H1 (cell line): ENCODE data around the gene SSBP3. TPM values are rescaled to one million over a fixed set of nuclear protein-coding genes. Genes with fewer than 3 reads are reported as not detected.

ENCODE experiments used
- CTCF ChIA-PET: fragments of 300-600 bp; sonication (Branson Sonifier 250); formaldehyde crosslinking; loops from one replicate; lab custom pipeline; 2021; ENCODE audit not compliant: partially characterized antibody; lab: Charles Lee
- POLR2A ChIA-PET: fragments of 300-600 bp; sonication (Branson Sonifier 250); formaldehyde crosslinking; loops from one replicate; lab custom pipeline; 2021; ENCODE audit warnings: inconsistent platforms; ENCODE audit not compliant: partially characterized antibody; lab: Charles Lee
- DNase-seq, 2 experiments: peaks; one replicate each; pipeline versions ENCODE4 v3.0.0 to v3.0.0-alpha.2; 2010 to 2022; ENCODE audit warnings: low spot score in 2 of 2, low read depth in 1 of 2, mixed read lengths in 1 of 2
- FAIRE-seq: peaks from 2 replicates; lab custom pipeline; 2011; peaks lifted over from hg19 to GRCh38; lab: Jason Lieb, UNC
- H2AFZ ChIP-seq: 2 replicates; pipeline ENCODE4 v1.8.1; 2012; ENCODE audit warnings: low read length, inconsistent platforms
- H2AK5ac ChIP-seq: 2 replicates; pipeline ENCODE4 v1.6.1; 2013; ENCODE audit warnings: low read depth, low read length
- H2BK120ac ChIP-seq: replicated peaks from 2 replicates; pipeline ENCODE3; 2013; ENCODE audit warnings: low read depth, low read length, inconsistent platforms
- H2BK12ac ChIP-seq: 2 replicates; pipeline ENCODE4 v1.6.1; 2013; ENCODE audit warnings: low read depth, low read length
- H2BK15ac ChIP-seq: 2 replicates; pipeline ENCODE4 v1.6.1; 2013; ENCODE audit warnings: low read length
- H2BK20ac ChIP-seq: 2 replicates; pipeline ENCODE4 v1.6.1; 2013; ENCODE audit warnings: low read length
- H2BK5ac ChIP-seq: 2 replicates; pipeline ENCODE4 v1.6.1; 2013; ENCODE audit warnings: low read depth, low read length
- H3K14ac ChIP-seq: 2 replicates; pipeline ENCODE4 v1.6.1; 2013; ENCODE audit warnings: inconsistent platforms; ENCODE audit not compliant: insufficient read length
- H3K18ac ChIP-seq: 2 replicates; pipeline ENCODE4 v1.6.1; 2013; ENCODE audit warnings: low read length; ENCODE audit errors: extremely low read depth
- H3K23ac ChIP-seq: 2 replicates; pipeline ENCODE4 v1.6.1; 2013; ENCODE audit warnings: inconsistent platforms; ENCODE audit not compliant: insufficient read length
- H3K23me2 ChIP-seq: 2 replicates; pipeline ENCODE4 v1.6.1; 2013; ENCODE audit warnings: low read depth, low read length
- H3K27ac ChIP-seq: 2 replicates; pipeline ENCODE4 v1.6.1; 2011; ENCODE audit warnings: low read depth, low read length, inconsistent platforms
- H3K27me3 ChIP-seq, 4 experiments: replicated peaks in 1 of 4; 1 replicate in 1 of 4; 2 replicates in 3 of 4; pipeline versions ENCODE4 v1.6.1 to v1.8.1; 2011 to 2013; ENCODE audit warnings: low read length in 3 of 4, mild to moderate bottlenecking in 3 of 4, inconsistent platforms in 2 of 4, mixed read lengths in 2 of 4, moderate library complexity in 1 of 4; ENCODE audit not compliant: control insufficient read depth in 3 of 4, insufficient read depth in 3 of 4; ENCODE audit errors: extremely low read depth in 1 of 4
- H3K36me3 ChIP-seq, 4 experiments: 2 replicates each; pipeline versions ENCODE4 v1.6.1 to v1.8.1; 2011 to 2013; ENCODE audit warnings: mild to moderate bottlenecking in 4 of 4, low read length in 3 of 4, moderate library complexity in 2 of 4, control low read depth in 1 of 4, inconsistent platforms in 1 of 4; ENCODE audit not compliant: insufficient read depth in 4 of 4, control insufficient read depth in 2 of 4
- H3K4ac ChIP-seq: replicated peaks from 2 replicates; pipeline ENCODE3; 2013; ENCODE audit warnings: low read length, low read depth, mixed read lengths, inconsistent platforms; ENCODE audit not compliant: insufficient read length
- H3K4me1 ChIP-seq, 4 experiments: replicated peaks in 1 of 4; 1 replicate in 1 of 4; 2 replicates in 3 of 4; pipeline versions ENCODE4 v1.6.1 to v1.8.1; 2011 to 2013; ENCODE audit warnings: low read length in 3 of 4, inconsistent platforms in 2 of 4, mixed read lengths in 1 of 4; ENCODE audit not compliant: insufficient read depth in 4 of 4, control insufficient read depth in 3 of 4
- H3K4me2 ChIP-seq, 2 experiments: 2 replicates each; pipeline versions ENCODE4 v1.6.1 to v1.8.1; 2011 to 2013; ENCODE audit warnings: low read depth in 2 of 2, low read length in 2 of 2, control low read depth in 1 of 2, inconsistent platforms in 1 of 2, mild to moderate bottlenecking in 1 of 2; ENCODE audit not compliant: insufficient read depth in 1 of 2
- H3K4me3 ChIP-seq, 4 experiments: fragments of 200-600, 300-600 bp in 1 of 4; sonication (generic), shearing (Covaris generic), sonication (Bioruptor Twin) in 1 of 4; 2 replicates each; pipeline versions ENCODE4 v1.5.1 to v1.8.1; 2011 to 2016; ENCODE audit warnings: low read length in 4 of 4, low read depth in 3 of 4, control low read depth in 2 of 4, inconsistent platforms in 2 of 4, mild to moderate bottlenecking in 2 of 4, mixed read lengths in 1 of 4, moderate library complexity in 1 of 4; ENCODE audit not compliant: insufficient read depth in 2 of 4; ENCODE audit errors: extremely low read depth in 1 of 4
- H3K56ac ChIP-seq: replicated peaks from 2 replicates; pipeline ENCODE3; 2013; ENCODE audit warnings: low read depth, mild to moderate bottlenecking, mixed read lengths, low read length, inconsistent platforms; ENCODE audit not compliant: insufficient read length
- H3K79me1 ChIP-seq: 2 replicates; pipeline ENCODE4 v1.6.1; 2013; ENCODE audit warnings: low read depth, low read length, control low read depth
- H3K79me2 ChIP-seq, 2 experiments: 2 replicates each; pipeline versions ENCODE4 v1.6.1 to v1.8.1; 2012 to 2013; ENCODE audit warnings: low read length in 2 of 2, mild to moderate bottlenecking in 2 of 2, inconsistent platforms in 1 of 2; ENCODE audit not compliant: insufficient read depth in 2 of 2, control insufficient read depth in 1 of 2
- H3K9ac ChIP-seq, 4 experiments: replicated peaks in 1 of 4; 1 replicate in 1 of 4; 2 replicates in 3 of 4; pipeline versions ENCODE4 v1.6.1 to v1.8.1; 2011 to 2013; ENCODE audit warnings: low read depth in 3 of 4, low read length in 3 of 4, control low read depth in 2 of 4, mild to moderate bottlenecking in 2 of 4, moderate library complexity in 2 of 4, inconsistent platforms in 1 of 4; ENCODE audit errors: extremely low read depth in 1 of 4
- H3K9me3 ChIP-seq, 2 experiments: 2 replicates each; pipeline versions ENCODE4 v1.6.1 to v1.8.1; 2012 to 2013; ENCODE audit warnings: mild to moderate bottlenecking in 2 of 2, moderate library complexity in 2 of 2, control low read depth in 1 of 2, inconsistent platforms in 1 of 2, low read depth in 1 of 2, low read length in 1 of 2, mixed read lengths in 1 of 2; ENCODE audit not compliant: insufficient read depth in 2 of 2
- H4K20me1 ChIP-seq, 2 experiments: replicated peaks in 1 of 2; 2 replicates each; pipeline versions ENCODE3 to v1.8.1; 2011 to 2013; ENCODE audit warnings: inconsistent platforms in 2 of 2, low read length in 2 of 2, mild to moderate bottlenecking in 1 of 2; ENCODE audit not compliant: insufficient read depth in 2 of 2, control insufficient read depth in 1 of 2
- H4K5ac ChIP-seq: 2 replicates; pipeline ENCODE4 v1.6.1; 2013; ENCODE audit warnings: low read length, low read depth, mixed read lengths, inconsistent platforms; ENCODE audit not compliant: insufficient read length
- H4K8ac ChIP-seq: 2 replicates; pipeline ENCODE4 v1.8.0; 2013; ENCODE audit warnings: mild to moderate bottlenecking, moderate library complexity, low read length, inconsistent platforms; ENCODE audit not compliant: insufficient read depth; ENCODE audit errors: extremely low read depth
- H4K91ac ChIP-seq: replicated peaks from 2 replicates; pipeline ENCODE3; 2013; ENCODE audit warnings: low read length, mixed read lengths, inconsistent platforms; ENCODE audit not compliant: insufficient read length
- CBX5 ChIP-seq: fragments of 300-800, 300-1000 bp; sonication (generic); IDR thresholded peaks from 2 replicates; pipeline ENCODE4 v1.7.1; 2016; ENCODE audit warnings: antibody characterized with exemption, low read length, low read depth
- EZH2 ChIP-seq: fragments of 200-600 bp; sonication (generic); IDR thresholded peaks from 2 replicates; pipeline ENCODE4 v1.7.1; 2012; ENCODE audit warnings: low read depth, mild to moderate bottlenecking, moderate library complexity, low read length, inconsistent platforms; ENCODE audit not compliant: severe bottlenecking
- MAX ChIP-seq: IDR thresholded peaks from 2 replicates; pipeline ENCODE4 v1.6.1; 2012; ENCODE audit warnings: inconsistent platforms
- POLR2AphosphoS5 ChIP-seq: IDR thresholded peaks from 2 replicates; pipeline ENCODE4 v1.6.1; 2011; ENCODE audit warnings: low read depth, low read length
- SP1 ChIP-seq: IDR thresholded peaks from 2 replicates; pipeline ENCODE4 v1.6.1; 2011; ENCODE audit warnings: low read depth, low read length
- SP4 ChIP-seq: IDR thresholded peaks from 2 replicates; pipeline ENCODE4 v1.6.1; 2012; ENCODE audit warnings: low read length, inconsistent platforms
- TBP ChIP-seq: IDR thresholded peaks from 2 replicates; pipeline ENCODE4 v1.6.1; 2011; ENCODE audit warnings: low read depth, low read length, improper control_type of control experiment
- TCF12 ChIP-seq: IDR thresholded peaks from 2 replicates; pipeline ENCODE4 v1.6.1; 2011; ENCODE audit warnings: low read depth, mild to moderate bottlenecking, low read length
- TEAD4 ChIP-seq: IDR thresholded peaks from 2 replicates; pipeline ENCODE4 v1.6.1; 2012; ENCODE audit warnings: low read depth, low read length, inconsistent platforms, mixed read lengths
- WGBS, 2 experiments: shearing (Covaris generic) in 1 of 2; methylation state at CpG; one replicate each; pipeline versions ENCODE4 v1.1.6 to v1.1.7; 2013 to 2015; ENCODE audit warnings: low lambda C conversion rate in 2 of 2, mixed read lengths in 2 of 2, inconsistent platforms in 1 of 2, low coverage in 1 of 2, missing lambda C conversion rate in 1 of 2; ENCODE audit not compliant: insufficient replicate concordance in 2 of 2, insufficient coverage in 1 of 2, insufficient read length in 1 of 2; ENCODE audit errors: extremely low coverage in 1 of 2, missing lambda C conversion rate in 1 of 2; 5-methylcytosine and 5-hydroxymethylcytosine counted together
- polyA plus RNA-seq, 7 experiments: library from polyadenylated mRNA; depleted of rRNA in 3 of 7; stranded (reverse) in 5 of 7; unstranded in 2 of 7; fragments of >200 nt in 5 of 7; fragments of 200-250 nt in 2 of 7; gene quantifications; 1 replicate in 5 of 7; 2 replicates in 1 of 7; 4 replicates in 1 of 7; pipeline versions ENCODE4 v1.2.1 to v1.2.3, GENCODE V29; 2011 to 2013; ENCODE audit warnings: missing spikeins in 2 of 7, mixed read lengths in 2 of 7
- total RNA-seq: library from RNA; stranded (reverse); fragmentation: NEBNext Ultra II Directional; extraction: Animal tissue kit (Norgen Biotek cat#: 25700); gene quantifications from 2 replicates; pipeline ENCODE4 v1.2.1, GENCODE V29; 2021

The SSBP3 gene
- total and polyA plus RNA-seq, 2 of the 8 experiments (the other 6 are each of a cell fraction or from before 2014, with no cell fraction given): 99.7 to 133 TPM

- peaks cover 11% of the 10 kb centered on the region for H3K23me2 ChIP-seq
- ChIA-PET POLR2A (interaction anchor here (0.8 to 5.8 kb wide), 31 partner anchors 8 to 285 kb away, joined by 3 to 216 read pairs (median 5); no protein-coding TSS in a partner anchor), CTCF (interaction anchor here (0.6 to 2.2 kb wide), 17 partner anchors 18 to 258 kb away, joined by 3 to 18 read pairs (median 3); no protein-coding TSS in a partner anchor)
- no peak overlapping the region for H3K23ac ChIP-seq
- peaks cover 14 to 16% of the 10 kb centered on the region in 2 experiments for H4K20me1 ChIP-seq
- H3K18ac ChIP-seq: peak overlapping the region; percentile 97
- H4K91ac ChIP-seq: peak overlapping the region; percentile 96
- DNase-seq (peak in 1 of 2 experiments; percentile 79), FAIRE-seq (peak; percentile 82)
- peaks cover 8 to 29% of the 10 kb centered on the region in 2 experiments; a peak in 3 of 4 replicates for H3K79me2 ChIP-seq
- peaks cover 16 to 38% (median 24%) of the 10 kb centered on the region in 4 experiments for H3K4me1 ChIP-seq
- 3% methylated on average over 14 of the region's 15 CpGs; no CpG with 5 or more reads in 1 of the 2 experiments for WGBS, 2 experiments
- peak overlapping the region; percentile 90 for H3K27ac ChIP-seq
- peak overlapping the region; percentile 97; the same call in 1 of the 2 replicates for H4K8ac ChIP-seq
- no peak overlapping the region; the same call in 1 of the 2 replicates for H2BK15ac ChIP-seq
- H2BK120ac ChIP-seq: peak overlapping the region; percentile 94
- peak overlapping the region in 3 of 4 experiments; percentile 81 to 91 (median 81); a peak in 6 of 7 replicates for H3K9ac ChIP-seq
- peak overlapping the region; percentile 97 for H2BK20ac ChIP-seq
- no peak overlapping the region for H2AFZ ChIP-seq
- peaks cover 6% of the 10 kb centered on the region for H3K79me1 ChIP-seq
- H2BK12ac ChIP-seq: peak overlapping the region; percentile 99
- H3K4ac ChIP-seq: peak overlapping the region; percentile 94
- no peak overlapping the region for H3K14ac ChIP-seq
- no peaks in the 10 kb centered on the region for H3K27me3 ChIP-seq
- no peak overlapping the region; the same call in 1 of the 2 replicates for H2AK5ac ChIP-seq
- H3K4me2 ChIP-seq: peak overlapping the region; percentile 98
- H4K5ac ChIP-seq: peak overlapping the region; percentile 92
- H3K36me3 ChIP-seq: peaks cover 4 to 16% (median 5%) of the 10 kb centered on the region in 4 experiments; a peak in 4 of 8 replicates
- peak overlapping the region; percentile 98 for H2BK5ac ChIP-seq
- no peaks in the 10 kb centered on the region for H3K9me3 ChIP-seq
- peak overlapping the region; percentile 52 to 81 (median 76) for H3K4me3 ChIP-seq
- H3K56ac ChIP-seq: peak overlapping the region; percentile 91
- TF ChIP-seq SP1: peak; percentile 89
- 0 out of 2 replicates have a peak, but pooled peaks have one; percentile 19 for TF ChIP-seq TCF12
- TF ChIP-seq TBP: peak; percentile 71; the same call in 1 of the 2 replicates
- TF ChIP-seq POLR2AphosphoS5: peak; percentile 25; the same call in 1 of the 2 replicates
- TF ChIP-seq SP4: peak; percentile 95
- TF ChIP-seq MAX: peak; percentile 24; the same call in 1 of the 2 replicates
- TF ChIP-seq EZH2: no peak
- peak; percentile 62; the same call in 1 of the 2 replicates for TF ChIP-seq TEAD4
- no peak for TF ChIP-seq CBX5
Measured at GRCh38 chr1:54407404-54408146, 1.4 kb upstream of the SSBP3 start.
